HCT116 (cell line): ENCODE measurements around the gene LYRM1. TPM values are rescaled to one million over a fixed set of nuclear protein-coding genes. Genes with fewer than 3 reads are reported as not detected.
A peak's percentile ranks its signal among the peaks of the same experiment; 100 is the strongest.

Experiments used
- ATAC-seq: fragments of 200-7000 bp; cut with Tn5 transposase; 2 replicates; pipeline ENCODE4 v1.9.1; 2020; ENCODE audit warnings: mild to moderate bottlenecking, moderate library complexity
- BruUV-seq: library from RNA; stranded (reverse); fragments of 400-500 nt; replicated peaks from 2 replicates; lab custom pipeline; 2021; lab: Mats Ljungman, UMichigan
- CTCF ChIA-PET: fragments of 300-600 bp; sonication (Branson Sonifier 250); formaldehyde crosslinking; loops from one replicate; lab custom pipeline; 2021; ENCODE audit warnings: antibody characterized with exemption; lab: Charles Lee
- POLR2A ChIA-PET: fragments of 300-600, 350-600 bp; sonication (Branson Sonifier 250); formaldehyde crosslinking; loops from one replicate; lab custom pipeline; 2021; ENCODE audit warnings: antibody characterized with exemption; lab: Charles Lee
- RAD21 ChIA-PET, 2 experiments: fragments of 300-600 bp; sonication (Branson Sonifier 250); formaldehyde crosslinking; loops; one replicate each; lab custom pipeline; 2023; ENCODE audit warnings: low total read pairs in 2 of 2; ENCODE audit not compliant: uncharacterized antibody in 2 of 2, unreplicated experiment in 2 of 2, low non-redundant PET in 1 of 2; lab: Charles Lee
- DNase-seq: peaks from one replicate; pipeline ENCODE4 v3.0.0-alpha.2; 2010; ENCODE audit warnings: low read depth, low spot score
- H2AFZ ChIP-seq: fragments of 200-600 bp; shearing (Covaris generic), sonication (generic); 2 replicates; pipeline ENCODE4 v1.6.1; 2017; ENCODE audit warnings: low read depth, mixed run types, mixed read lengths, antibody characterized with exemption, low read length; ENCODE audit not compliant: poor library complexity, severe bottlenecking
- H3K27ac ChIP-seq: 2 replicates; pipeline ENCODE4 v1.5.1; 2012; ENCODE audit warnings: low read depth, low read length
- H3K27me3 ChIP-seq: fragments of 200-600 bp; sonication (generic); 2 replicates; pipeline ENCODE4 v1.6.1; 2016; ENCODE audit warnings: mixed run types, low read length, mixed read lengths; ENCODE audit not compliant: insufficient read depth
- H3K36me3 ChIP-seq, 2 experiments: fragments of 200-500 bp in 1 of 2; fragments of 200-600 bp in 1 of 2; sonication (Bioruptor generic) in 1 of 2; sonication (generic) in 1 of 2; 2 replicates each; pipeline versions ENCODE4 v1.5.1 to v1.6.1; 2014 to 2016; ENCODE audit warnings: low read length in 2 of 2, inconsistent platforms in 1 of 2, mixed read lengths in 1 of 2, mixed run types in 1 of 2; ENCODE audit not compliant: insufficient read depth in 2 of 2, control insufficient read depth in 1 of 2
- H3K4me1 ChIP-seq, 2 experiments: fragments of 200-600 bp in 1 of 2; sonication (generic) in 1 of 2; 2 replicates each; pipeline versions ENCODE4 v1.5.1 to v1.6.1; 2012 to 2017; ENCODE audit warnings: low read length in 2 of 2, inconsistent platforms in 1 of 2, mild to moderate bottlenecking in 1 of 2, mixed read lengths in 1 of 2, mixed run types in 1 of 2, moderate library complexity in 1 of 2; ENCODE audit not compliant: insufficient read depth in 2 of 2, control insufficient read depth in 1 of 2
- H3K4me2 ChIP-seq: fragments of 200-600 bp; sonication (generic); 2 replicates; pipeline ENCODE4 v1.6.1; 2017; ENCODE audit warnings: mixed run types, low read length, mixed read lengths
- H3K4me3 ChIP-seq, 2 experiments: fragments of 200-600 bp in 1 of 2; sonication (generic) in 1 of 2; replicated peaks in 1 of 2; 2 replicates each; pipeline ENCODE4 v1.5.1; 2011 to 2016; ENCODE audit warnings: low read length in 2 of 2, control low read depth in 1 of 2, low read depth in 1 of 2, mild to moderate bottlenecking in 1 of 2, mixed read lengths in 1 of 2, mixed run types in 1 of 2
- H3K79me2 ChIP-seq: fragments of 200-600 bp; sonication (generic); 2 replicates; pipeline ENCODE4 v1.6.1; 2017; ENCODE audit warnings: mild to moderate bottlenecking, mixed run types, low read length, moderate library complexity, mixed read lengths; ENCODE audit not compliant: insufficient read depth
- H3K9ac ChIP-seq: fragments of 200-600 bp; sonication (generic); 2 replicates; pipeline ENCODE4 v1.6.1; 2016; ENCODE audit warnings: low read length, mixed read lengths
- H3K9me2 ChIP-seq: fragments of 200-600 bp; sonication (generic), shearing (Covaris generic); 2 replicates; pipeline ENCODE4 v1.6.1; 2017; ENCODE audit warnings: mixed run types, mild to moderate bottlenecking, moderate library complexity; ENCODE audit not compliant: insufficient read depth
- H3K9me3 ChIP-seq, 2 experiments: fragments of 200-500 bp in 1 of 2; fragments of 200-600 bp in 1 of 2; sonication (Bioruptor generic) in 1 of 2; sonication (generic) in 1 of 2; 2 replicates each; pipeline ENCODE4 v1.6.1; 2014 to 2017; ENCODE audit warnings: low read length in 2 of 2, mixed read lengths in 2 of 2, inconsistent platforms in 1 of 2, low read depth in 1 of 2, mild to moderate bottlenecking in 1 of 2, mixed run types in 1 of 2, moderate library complexity in 1 of 2; ENCODE audit not compliant: control insufficient read depth in 1 of 2, insufficient read depth in 1 of 2
- H4K20me1 ChIP-seq: fragments of 200-600 bp; sonication (generic), shearing (Covaris generic); 2 replicates; pipeline ENCODE4 v1.6.1; 2017; ENCODE audit warnings: mixed run types, mild to moderate bottlenecking, moderate library complexity; ENCODE audit not compliant: insufficient read depth
- CEBPB ChIP-seq: IDR thresholded peaks from 2 replicates; pipeline ENCODE4 v1.6.1; 2012; ENCODE audit warnings: low read depth
- ELF1 ChIP-seq: IDR thresholded peaks from 2 replicates; pipeline ENCODE4 v1.6.1; 2012; ENCODE audit warnings: low read depth, borderline replicate concordance
- POLR2A ChIP-seq: IDR thresholded peaks from 2 replicates; pipeline ENCODE4 v1.7.0; 2011; ENCODE audit warnings: borderline replicate concordance; ENCODE audit not compliant: insufficient read depth, insufficient read length; ENCODE audit errors: extremely low read depth
- SP1 ChIP-seq: IDR thresholded peaks from 2 replicates; pipeline ENCODE4 v1.6.1; 2012; ENCODE audit warnings: low read depth
- TCF7L2 ChIP-seq: IDR thresholded peaks from 2 replicates; pipeline ENCODE4 v1.7.0; 2011; ENCODE audit warnings: borderline replicate concordance, inconsistent platforms; ENCODE audit not compliant: insufficient read depth, insufficient read length; ENCODE audit errors: extremely low read depth
- YY1 ChIP-seq: IDR thresholded peaks from 2 replicates; pipeline ENCODE4 v1.6.1; 2011; ENCODE audit warnings: low read length, low read depth, moderate library complexity, mild to moderate bottlenecking; ENCODE audit not compliant: insufficient replicate concordance; ENCODE audit errors: extremely low read depth
- ZFX ChIP-seq: fragments of 450-650 bp; IDR thresholded peaks from 2 replicates; pipeline ENCODE4 v1.6.1; 2017
- intact Hi-C: fragments of 100-400 bp; cut with micrococcal nuclease; formaldehyde crosslinking; loops from 2 replicates; pipeline ENCODE4 v1.10.0; 2022
- total RNA-seq: library from RNA; stranded (reverse); gene quantifications from one replicate; pipeline ENCODE4 v1.2.1, GENCODE V29; 2021; ENCODE audit not compliant: unreplicated experiment
- TF ChIP-seq, protein P1 (sequence below): IDR thresholded peaks from 2 replicates; pipeline ENCODE4 v1.6.1; 2011; ENCODE audit warnings: mild to moderate bottlenecking, low read length, moderate library complexity; ENCODE audit not compliant: insufficient replicate concordance; ENCODE audit errors: extremely low read depth
- TF ChIP-seq, protein P2 (sequence below): IDR thresholded peaks from 2 replicates; pipeline ENCODE4 v1.6.1; 2012; ENCODE audit warnings: low read depth

LYRM1 gene
- total RNA-seq, 1 experiment from 2014 or later = 26.7 TPM

DNA sequence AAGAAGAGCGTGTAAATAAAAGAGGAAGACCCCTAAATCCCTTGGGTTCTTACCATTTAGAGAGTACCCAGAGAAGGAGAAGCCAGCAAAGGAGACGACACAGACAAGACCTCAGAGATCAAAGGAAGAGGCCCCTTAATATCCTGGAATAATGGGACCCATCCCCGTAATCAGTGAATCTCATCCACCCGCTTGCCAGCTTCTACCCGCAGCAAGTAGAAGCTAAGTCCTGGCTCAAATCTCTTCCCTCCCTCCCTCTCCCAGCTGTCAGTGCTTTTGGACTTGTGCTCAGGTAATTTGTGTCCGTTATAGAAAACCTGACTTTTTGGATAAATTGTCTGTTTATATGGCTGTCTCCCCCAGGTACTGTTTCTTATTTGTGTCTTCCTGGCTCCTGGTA is 1.9 kb downstream of the LYRM1 start:
- no peak overlapping the region for H3K4me3 ChIP-seq
- ATAC-seq = no peak
- no TSS peak for BruUV-seq
- intact Hi-C loops = loop anchor here (5.0 to 10.0 kb wide), 3 partner anchors 35 to 402 kb away; no protein-coding TSS in a partner anchor
- H2AFZ ChIP-seq = no peak overlapping the region
- H3K4me1 ChIP-seq = peaks cover 65 to 84% of the 10 kb centered on the region in 2 experiments
- ChIA-PET POLR2A (interaction anchor here (1.1 kb wide), 1 partner anchor 13 kb away, joined by 3 read pairs; no protein-coding TSS in a partner anchor), CTCF (no interaction called here), RAD21 (no interaction called here)
- TF ChIP-seq POLR2A (no peak), CEBPB (no peak), ZFX (no peak), YY1 (no peak), ELF1 (no peak), TCF7L2 (no peak), SP1 (no peak)
- TF ChIP-seq, protein P1, sequence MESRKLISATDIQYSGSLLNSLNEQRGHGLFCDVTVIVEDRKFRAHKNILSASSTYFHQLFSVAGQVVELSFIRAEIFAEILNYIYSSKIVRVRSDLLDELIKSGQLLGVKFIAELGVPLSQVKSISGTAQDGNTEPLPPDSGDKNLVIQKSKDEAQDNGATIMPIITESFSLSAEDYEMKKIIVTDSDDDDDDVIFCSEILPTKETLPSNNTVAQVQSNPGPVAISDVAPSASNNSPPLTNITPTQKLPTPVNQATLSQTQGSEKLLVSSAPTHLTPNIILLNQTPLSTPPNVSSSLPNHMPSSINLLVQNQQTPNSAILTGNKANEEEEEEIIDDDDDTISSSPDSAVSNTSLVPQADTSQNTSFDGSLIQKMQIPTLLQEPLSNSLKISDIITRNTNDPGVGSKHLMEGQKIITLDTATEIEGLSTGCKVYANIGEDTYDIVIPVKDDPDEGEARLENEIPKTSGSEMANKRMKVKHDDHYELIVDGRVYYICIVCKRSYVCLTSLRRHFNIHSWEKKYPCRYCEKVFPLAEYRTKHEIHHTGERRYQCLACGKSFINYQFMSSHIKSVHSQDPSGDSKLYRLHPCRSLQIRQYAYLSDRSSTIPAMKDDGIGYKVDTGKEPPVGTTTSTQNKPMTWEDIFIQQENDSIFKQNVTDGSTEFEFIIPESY = no peak
- TF ChIP-seq, protein P2, sequence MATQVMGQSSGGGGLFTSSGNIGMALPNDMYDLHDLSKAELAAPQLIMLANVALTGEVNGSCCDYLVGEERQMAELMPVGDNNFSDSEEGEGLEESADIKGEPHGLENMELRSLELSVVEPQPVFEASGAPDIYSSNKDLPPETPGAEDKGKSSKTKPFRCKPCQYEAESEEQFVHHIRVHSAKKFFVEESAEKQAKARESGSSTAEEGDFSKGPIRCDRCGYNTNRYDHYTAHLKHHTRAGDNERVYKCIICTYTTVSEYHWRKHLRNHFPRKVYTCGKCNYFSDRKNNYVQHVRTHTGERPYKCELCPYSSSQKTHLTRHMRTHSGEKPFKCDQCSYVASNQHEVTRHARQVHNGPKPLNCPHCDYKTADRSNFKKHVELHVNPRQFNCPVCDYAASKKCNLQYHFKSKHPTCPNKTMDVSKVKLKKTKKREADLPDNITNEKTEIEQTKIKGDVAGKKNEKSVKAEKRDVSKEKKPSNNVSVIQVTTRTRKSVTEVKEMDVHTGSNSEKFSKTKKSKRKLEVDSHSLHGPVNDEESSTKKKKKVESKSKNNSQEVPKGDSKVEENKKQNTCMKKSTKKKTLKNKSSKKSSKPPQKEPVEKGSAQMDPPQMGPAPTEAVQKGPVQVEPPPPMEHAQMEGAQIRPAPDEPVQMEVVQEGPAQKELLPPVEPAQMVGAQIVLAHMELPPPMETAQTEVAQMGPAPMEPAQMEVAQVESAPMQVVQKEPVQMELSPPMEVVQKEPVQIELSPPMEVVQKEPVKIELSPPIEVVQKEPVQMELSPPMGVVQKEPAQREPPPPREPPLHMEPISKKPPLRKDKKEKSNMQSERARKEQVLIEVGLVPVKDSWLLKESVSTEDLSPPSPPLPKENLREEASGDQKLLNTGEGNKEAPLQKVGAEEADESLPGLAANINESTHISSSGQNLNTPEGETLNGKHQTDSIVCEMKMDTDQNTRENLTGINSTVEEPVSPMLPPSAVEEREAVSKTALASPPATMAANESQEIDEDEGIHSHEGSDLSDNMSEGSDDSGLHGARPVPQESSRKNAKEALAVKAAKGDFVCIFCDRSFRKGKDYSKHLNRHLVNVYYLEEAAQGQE = no peak
- peaks cover 45% of the 10 kb centered on the region for H3K79me2 ChIP-seq
- no peaks in the 10 kb centered on the region for H3K9me3 ChIP-seq
- H3K9ac ChIP-seq = peak overlapping the region; percentile 91; the same call in 1 of the 2 replicates
- H3K9me2 ChIP-seq = no peaks in the 10 kb centered on the region
- no peak for DNase-seq
- H3K4me2 ChIP-seq = peak overlapping the region; percentile 93
- H3K27ac ChIP-seq = peak overlapping the region; percentile 85
- no peaks in the 10 kb centered on the region; a peak in 1 of 4 replicates for H3K36me3 ChIP-seq
- no peaks in the 10 kb centered on the region for H3K27me3 ChIP-seq
- no peaks in the 10 kb centered on the region for H4K20me1 ChIP-seq
